ENCODE results near the gene MPLKIP.
"Not testable (repeated sequence)": the region's sequence is repeated elsewhere in the genome, so short reads cannot be mapped to it uniquely, and the experiment has no call there.

The MPLKIP gene

DNA sequence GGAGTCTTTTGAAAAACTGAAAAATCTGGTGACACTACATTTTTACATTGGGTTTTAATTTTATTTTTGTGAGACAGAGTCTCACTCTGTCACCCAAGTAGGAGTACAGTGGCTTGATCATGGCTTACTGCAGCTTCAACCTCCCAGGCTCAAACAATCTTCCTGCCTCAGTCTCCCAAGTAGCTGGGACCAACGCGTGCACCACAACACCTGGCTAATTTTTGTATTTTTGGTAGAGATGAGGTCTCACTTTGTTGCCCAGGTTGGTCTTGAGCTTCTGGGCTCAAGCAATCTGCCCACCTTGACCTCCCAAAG lies 11.5 kb downstream of the MPLKIP start:
- DNase-seq, result no peak

GRCh38 chr7:40122100-40122939 lies 12.1 kb downstream of the MPLKIP start:
- not testable (repeated sequence) for DNase-seq

- no peak for DNase-seq
Observed at GRCh38 chr7:40120020-40120419, 14.4 kb downstream of the MPLKIP start.

DNA sequence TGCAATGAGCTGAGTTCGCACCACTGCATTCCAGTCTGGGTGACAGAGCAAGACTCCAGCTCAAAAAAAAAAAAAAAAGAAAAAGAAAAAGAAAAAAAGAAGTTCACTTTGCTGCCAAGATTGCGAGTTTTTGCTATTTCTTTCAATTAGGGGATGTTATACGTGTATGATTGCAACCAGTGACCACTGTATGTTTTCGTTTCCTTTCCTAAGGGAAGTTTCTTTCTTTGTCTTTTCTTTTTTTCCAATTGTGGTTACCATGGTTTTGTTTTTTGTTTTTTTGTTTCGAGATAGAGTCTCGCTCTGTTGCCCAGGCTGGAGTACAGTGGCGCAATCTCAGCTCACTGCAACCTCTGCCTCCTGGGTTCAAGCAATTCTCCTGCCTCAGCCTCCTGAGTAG lies 16.2 kb downstream of the MPLKIP start:
- DNase-seq, result not testable (repeated sequence)

DNA sequence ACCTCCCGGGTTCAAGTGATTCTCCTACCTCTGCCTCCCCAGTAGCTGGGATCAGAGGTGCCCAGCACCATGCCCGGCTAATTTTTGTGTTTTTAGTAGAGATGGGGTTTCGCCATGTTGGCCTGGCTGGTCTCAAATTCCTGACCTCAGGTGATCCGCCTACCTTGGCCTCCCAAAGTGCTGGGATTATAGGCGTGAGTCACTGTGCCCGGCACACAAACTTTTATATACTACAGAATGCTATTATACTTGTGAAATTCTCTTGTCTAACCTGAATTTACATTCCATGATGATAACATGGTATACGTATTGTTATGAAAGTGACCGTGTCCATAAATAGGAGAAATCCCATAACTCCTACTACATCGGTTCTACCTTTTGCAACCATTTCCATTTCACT lies 17.2 kb downstream of the MPLKIP start:
- not testable (repeated sequence) for DNase-seq

GRCh38 chr7:40115936-40116335 lies 18.5 kb downstream of the MPLKIP start:
- DNase-seq, result no peak

GRCh38 chr7:40105879-40106473 lies 28.4 kb downstream of the MPLKIP start:
- no peak for DNase-seq

DNA sequence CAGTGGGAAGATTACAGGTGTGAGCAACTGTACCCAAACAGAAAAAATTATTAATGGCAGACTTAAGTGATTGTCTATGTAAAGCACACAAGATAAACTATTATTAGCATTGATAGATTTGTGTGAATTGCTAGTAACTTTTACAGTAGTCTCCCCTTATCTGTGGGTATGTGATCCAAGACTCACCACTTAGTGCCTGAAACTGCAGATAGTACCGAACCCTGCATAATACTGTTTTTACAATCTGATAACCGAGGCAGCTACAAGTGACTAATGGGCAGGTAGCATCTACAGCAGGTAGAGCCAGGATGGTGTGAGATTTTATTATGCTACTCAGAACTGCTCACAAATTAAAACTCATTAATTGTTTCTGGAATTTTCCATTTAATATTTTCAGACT lies 31.5 kb downstream of the MPLKIP start:
- DNase-seq, result no peak

- DNase-seq, result no peak
Observed at GRCh38 chr7:40101201-40101600, 33.2 kb downstream of the MPLKIP start.

- DNase-seq, result no peak
Observed at GRCh38 chr7:40099837-40100236, 34.6 kb downstream of the MPLKIP start.

DNA sequence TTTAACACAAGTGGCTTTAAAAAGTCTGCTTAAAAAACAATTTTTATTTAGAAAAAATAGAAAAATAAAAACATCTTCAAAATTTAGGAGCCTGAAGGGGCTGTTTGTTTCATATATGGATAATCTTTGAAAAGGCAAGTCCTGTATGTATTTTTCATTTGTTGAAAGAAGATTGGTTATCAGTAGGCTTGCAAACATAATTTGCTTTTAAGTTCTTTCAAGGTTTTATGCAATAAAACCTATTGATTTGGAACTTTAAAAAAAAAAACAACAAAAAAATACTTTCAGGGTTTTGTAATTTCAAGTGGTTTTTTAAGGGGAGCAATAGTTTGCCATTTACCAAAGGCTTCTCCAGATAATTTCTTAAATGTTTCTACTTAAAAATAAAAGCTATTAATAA lies 35.6 kb downstream of the MPLKIP start:
- DNase-seq, result no peak

DNA sequence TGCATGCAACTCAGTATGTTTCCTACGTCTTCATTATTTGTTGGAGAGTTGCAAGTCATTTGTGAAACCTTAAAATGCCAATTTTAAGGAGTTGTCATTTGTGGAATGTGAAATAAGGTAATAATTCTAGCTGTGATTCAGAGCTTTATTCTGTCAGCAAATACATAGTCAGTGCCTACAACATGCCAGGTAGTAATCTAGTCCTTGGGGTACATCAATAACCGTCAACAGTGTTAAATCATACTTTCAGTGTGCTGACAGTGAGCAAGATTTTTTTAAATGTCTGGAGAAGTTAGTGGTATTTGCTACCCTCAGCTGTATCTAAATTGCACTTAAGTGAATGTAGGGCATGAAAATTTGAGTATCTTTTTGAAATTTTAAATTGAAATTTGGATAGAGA lies 36.7 kb downstream of the MPLKIP start:
- no peak for DNase-seq

DNA sequence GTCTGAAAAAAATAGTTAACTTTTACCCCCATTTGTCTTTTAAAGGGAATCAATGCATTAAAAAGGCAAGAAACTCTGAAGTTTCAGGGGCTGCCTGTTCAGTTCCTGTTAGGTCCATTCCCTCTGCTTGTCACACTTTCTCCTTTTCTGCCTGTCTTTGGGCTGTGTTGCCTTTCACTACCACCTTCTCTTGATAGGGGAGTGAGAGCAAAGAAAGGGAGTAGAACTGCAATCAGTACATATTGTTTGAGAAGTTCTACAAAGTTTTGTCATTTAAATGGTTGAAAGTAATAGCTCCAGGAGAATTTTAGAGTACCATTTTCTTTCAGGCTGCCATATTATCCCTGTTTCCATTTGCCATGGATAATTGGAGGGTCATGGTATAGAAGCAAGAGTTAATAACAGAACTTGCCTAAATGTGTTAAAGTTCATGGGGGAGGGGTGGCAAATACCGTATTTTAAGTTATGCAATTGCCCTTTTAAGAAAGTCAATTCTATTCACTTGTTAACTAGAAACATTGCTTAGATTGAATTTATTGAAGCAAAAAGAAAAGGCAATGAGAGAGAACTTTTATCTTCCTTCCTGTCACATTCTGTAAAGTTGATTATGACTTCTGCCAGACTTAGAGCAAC lies 38.6 kb downstream of the MPLKIP start:
- DNase-seq, result no peak

DNA sequence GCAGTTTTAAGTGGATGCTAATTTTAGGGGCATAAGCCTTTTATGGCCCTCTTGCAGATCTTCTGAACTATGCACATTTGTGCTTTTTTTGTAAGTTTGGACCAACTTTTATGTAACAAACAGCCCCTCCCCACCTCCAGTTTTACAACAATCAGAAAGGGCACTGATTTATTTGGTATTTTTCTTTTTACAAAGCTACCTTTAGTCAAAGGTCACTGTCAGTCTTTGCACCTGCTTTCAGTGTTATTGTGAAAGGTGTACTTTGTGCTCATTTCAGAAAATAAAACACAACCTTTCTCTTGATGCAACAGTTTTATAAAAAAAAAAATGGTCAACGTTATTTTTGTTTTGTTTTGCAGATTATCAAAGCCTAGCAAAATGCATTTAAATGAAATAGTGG lies 39.2 kb downstream of the MPLKIP start:
- no peak for DNase-seq

- no peak for DNase-seq
Observed at GRCh38 chr7:40093631-40094350, 40.6 kb downstream of the MPLKIP start.

GRCh38 chr7:40092182-40092581 lies 42.2 kb downstream of the MPLKIP start:
- no peak for DNase-seq

DNA sequence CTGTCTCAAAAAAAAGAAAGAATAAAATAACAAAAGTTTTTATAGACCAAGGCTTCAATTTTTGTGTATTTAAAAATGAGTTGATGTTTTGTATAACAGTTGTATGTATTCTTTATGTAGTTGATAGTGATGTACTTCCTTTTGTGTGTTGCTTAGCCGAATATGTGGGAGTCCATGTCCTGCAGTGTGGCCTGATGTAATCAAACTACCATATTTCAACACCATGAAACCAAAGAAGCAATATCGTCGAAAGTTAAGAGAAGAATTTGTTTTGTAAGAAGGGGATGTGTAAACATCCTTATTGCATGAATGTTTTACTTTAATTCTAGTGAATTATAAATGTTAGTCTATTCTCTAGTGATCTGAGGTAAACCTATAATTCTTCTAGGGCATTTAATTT lies 56.6 kb downstream of the MPLKIP start:
- DNase-seq, result no peak

Data from KG1 (cell line).